Stimulated activated CD8-positive, alpha-beta memory T cell treated with anti-CD3 and anti-CD28 coated beads, Interleukin-15, amount 100 ng/mL, for 1 hour (primary cell): ENCODE measurements around the gene GFER.
A peak's percentile ranks its signal among the peaks of the same experiment; 100 is the strongest.

Source experiments
- DNase-seq: peaks from one replicate; pipeline ENCODE4 v3.0.0-alpha.2; 2020; ENCODE audit warnings: low read depth

The GFER gene

GRCh38 chr16:1990351-1991134, 6.5 kb downstream of the GFER start:
- no peak for DNase-seq

- no peak for DNase-seq
Measured at GRCh38 chr16:1991135-1991551, 7.2 kb downstream of the GFER start.

GRCh38 chr16:1991588-1991947, 7.6 kb downstream of the GFER start:
- DNase-seq, result no peak

DNA sequence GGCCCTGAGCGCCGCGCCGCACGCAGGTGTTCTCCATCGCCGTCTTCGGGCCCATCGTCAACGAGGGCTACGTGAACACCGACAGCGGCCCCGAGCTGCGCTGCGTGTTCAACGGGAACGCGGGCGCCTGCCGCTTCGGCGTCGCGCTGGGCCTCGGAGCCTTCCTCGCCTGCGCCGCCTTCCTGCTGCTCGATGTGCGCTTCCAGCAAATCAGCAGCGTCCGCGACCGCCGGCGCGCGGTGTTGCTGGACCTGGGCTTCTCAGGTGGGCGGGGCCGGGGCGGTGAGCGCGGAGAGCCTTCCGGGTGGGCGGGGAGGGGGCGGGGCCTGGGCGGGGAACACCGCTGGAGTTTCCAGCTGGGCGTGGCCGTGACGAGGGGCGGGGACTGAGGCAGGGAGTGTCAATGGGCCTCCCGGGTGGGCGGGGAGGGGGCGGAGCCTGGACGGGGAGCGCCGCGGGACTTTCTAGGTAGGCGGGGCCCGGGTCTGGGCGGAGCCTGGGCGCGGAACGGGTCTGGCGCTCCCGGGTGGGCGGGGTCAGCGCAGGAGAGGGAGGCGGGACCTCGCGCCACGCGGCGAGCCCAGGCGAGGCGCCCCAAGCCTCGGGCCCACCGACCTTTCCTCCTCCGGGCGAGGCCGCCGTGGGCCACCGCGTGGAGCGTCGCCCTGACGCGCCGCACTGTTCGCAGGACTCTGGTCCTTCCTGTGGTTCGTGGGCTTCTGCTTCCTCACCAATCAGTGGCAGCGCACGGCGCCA, 8.1 kb downstream of the GFER start:
- DNase-seq, result peak; percentile 98

- DNase-seq, result no peak
Measured at GRCh38 chr16:1992704-1993317, 8.8 kb downstream of the GFER start.

GRCh38 chr16:1993731-1994131, 9.7 kb downstream of the GFER start:
- no peak for DNase-seq

DNA sequence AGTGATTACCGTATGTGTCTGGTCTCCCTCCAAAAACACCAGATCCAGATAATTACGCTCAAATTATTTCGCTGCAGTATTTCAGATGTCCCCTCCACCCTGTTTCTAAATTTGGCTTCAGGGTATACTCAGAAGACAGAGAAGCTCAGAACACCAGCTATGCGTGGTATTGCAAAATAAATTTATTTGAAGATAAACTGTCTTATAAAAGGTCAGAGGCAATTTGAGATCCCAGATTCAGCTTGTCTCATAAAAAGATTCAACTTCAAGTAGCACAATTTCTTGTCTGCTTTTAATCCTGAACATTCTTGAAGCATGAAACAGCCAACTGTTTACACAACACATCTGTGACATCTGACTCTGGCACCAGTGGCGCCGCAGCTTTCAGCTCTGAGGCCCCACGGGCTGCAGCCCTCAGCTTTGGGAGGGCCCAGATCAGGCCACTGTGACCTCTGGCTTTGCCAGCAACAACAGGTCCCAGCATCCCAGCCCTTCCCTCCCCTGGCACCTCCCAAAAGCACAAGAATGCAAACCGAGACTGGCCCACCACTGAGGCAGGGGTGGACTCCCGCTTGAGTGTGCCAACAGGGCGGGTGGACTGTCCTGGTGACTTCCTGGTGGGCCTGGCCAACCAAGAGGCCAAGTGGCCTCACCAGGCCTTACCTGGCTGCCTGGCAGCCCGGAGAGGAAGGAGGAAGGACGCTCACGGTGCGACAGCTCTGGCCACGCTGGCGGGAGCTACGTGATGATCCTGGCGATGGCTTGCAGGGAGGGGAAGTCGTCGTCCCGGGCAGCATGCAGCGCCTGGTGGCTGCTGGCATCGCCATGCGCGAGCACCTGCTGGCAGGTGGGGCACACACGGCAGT, 13.7 kb downstream of the GFER start:
- no peak for DNase-seq

DNA sequence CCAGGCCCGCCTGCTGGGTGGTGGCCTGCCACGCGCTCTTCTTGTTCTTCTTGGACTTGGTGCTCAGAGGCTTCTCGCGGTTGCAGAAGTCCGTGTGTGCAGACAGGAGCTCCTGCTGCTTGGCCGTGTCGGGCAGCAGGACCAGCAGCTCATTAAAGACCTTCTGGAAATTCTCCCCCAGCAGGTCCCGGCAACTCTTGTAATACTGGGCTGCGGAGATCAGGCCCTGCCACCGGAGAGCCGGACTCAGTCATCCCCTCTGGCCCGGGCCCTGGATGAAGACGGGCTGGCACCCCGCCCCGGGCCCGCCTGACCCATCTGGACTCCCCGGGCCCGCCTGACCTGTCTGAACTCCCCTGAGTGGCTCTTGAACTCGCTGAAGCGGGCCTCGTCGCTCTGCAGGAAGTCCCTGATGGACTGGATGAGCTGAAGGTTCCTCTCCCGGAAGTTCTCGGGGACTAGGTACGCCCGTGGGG, 14.4 kb downstream of the GFER start:
- DNase-seq, result no peak

DNA sequence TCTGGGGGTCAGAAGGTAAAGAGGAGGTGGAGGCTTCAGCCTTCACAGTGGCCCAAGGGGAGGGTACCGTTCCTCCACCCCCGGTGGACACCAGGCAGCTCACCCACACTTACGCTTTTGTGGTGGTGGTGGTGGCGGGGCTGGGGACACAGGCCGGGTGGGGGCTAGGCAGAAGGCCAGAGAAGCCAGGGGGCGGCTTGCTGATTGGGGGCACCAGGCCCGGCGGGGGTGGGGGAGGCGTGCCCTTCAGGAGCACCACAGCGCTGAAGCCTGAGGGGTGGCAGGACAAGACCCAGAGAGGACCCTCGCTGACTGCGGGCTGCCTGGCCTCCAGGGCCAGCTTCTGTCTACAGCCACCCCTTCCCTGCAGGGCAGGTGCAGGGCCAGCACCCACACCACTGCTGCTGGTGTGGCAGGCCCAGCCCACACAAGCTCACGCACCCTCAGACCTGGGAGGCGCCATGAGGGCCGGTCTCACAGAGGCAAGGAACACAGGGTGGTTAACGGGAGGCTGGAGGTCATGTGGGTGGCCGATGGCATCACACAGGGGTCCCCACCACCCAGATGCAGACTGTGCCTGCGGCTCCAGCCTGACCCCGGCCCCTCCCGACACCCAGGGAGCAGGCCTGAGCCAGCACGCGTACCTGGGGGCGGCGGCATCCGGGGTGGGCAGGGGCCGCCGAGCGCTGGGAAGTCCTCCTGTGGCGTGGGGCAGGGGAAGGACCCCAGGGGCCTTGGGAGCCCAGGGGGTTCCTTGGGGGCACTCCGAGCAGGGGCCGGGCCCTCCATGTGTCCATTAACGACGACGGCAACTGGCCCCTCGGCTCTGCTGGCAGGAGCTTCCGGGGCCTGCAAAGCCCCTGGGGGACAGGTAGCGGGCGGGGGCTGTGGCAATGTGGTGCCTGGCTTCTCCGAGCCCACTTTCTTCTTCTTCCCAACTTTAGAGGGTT, 15.1 kb downstream of the GFER start:
- DNase-seq, result no peak

- no peak for DNase-seq
Measured at GRCh38 chr16:1999866-2000514, 16.0 kb downstream of the GFER start.

- no peak for DNase-seq
Measured at GRCh38 chr16:2001035-2001434, 17.0 kb downstream of the GFER start.

- no peak for DNase-seq
Measured at GRCh38 chr16:2001456-2002355, 17.7 kb downstream of the GFER start.

GRCh38 chr16:2002406-2003230, 18.6 kb downstream of the GFER start:
- no peak for DNase-seq

DNA sequence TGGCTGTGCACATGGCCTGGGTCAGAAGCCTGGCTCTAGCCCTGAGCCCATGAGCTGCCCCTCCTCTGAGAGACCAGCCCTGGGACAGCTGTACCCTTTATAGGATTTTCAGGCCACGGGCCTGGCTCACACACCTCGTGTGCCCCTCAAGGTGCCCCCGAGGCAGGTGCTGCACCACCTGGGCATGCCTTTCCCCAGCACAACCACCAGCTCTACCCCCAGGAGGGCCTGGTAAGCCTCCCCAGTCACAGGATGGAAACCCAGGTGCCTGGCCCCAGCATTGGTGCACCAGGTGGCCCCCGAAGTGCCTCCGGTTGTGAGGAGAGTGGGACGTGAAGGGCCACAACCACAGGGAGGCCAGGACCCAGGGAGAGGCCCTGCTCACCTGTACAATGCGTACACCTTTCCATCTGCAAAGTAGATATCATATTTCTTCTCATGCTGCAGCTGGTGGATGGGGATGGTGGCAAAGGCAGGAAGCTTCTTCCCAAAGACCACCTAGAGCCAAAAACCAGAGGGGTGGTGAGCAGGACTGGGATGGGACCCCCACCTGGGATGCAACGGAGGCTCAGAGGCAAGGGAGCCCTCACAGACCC, 19.3 kb downstream of the GFER start:
- no peak for DNase-seq

- peak; percentile 65 for DNase-seq
Measured at GRCh38 chr16:2003827-2004641, 20.0 kb downstream of the GFER start.

GRCh38 chr16:2004795-2005517, 21.0 kb downstream of the GFER start:
- no peak for DNase-seq
